ENCODE measurements around the gene ZBTB45. TPM values are rescaled to one million over a fixed set of nuclear protein-coding genes. Genes with fewer than 3 reads are reported as not detected.
"Not testable (repeated sequence)": the region's sequence is repeated elsewhere in the genome, so short reads cannot be mapped to it uniquely, and the experiment has no call there.

ZBTB45 gene
- polyA plus RNA-seq, 1 donor from 2014 or later: 6.8 TPM

- Histone ChIP-seq H3K4me3 (ENCODE audit: low read length) (no peak overlapping the region), H3F3A (ENCODE audit: insufficient read depth, low read length, poor library complexity, severe bottlenecking) (no peaks in the 10 kb centered on the region), H3K9me3 (ENCODE audit: low read length) (no peaks in the 10 kb centered on the region), H2AFZ (ENCODE audit: low read depth, low read length) (no peak overlapping the region), H3K27ac (ENCODE audit: low read length) (no peak overlapping the region), H3K79me2 (replicated peaks; ENCODE audit: insufficient read depth, low read length) (no peaks in the 10 kb centered on the region), H3K9me2 (ENCODE audit: insufficient read depth, low read length) (no peaks in the 10 kb centered on the region), H3K9ac (ENCODE audit: low read length) (no peak overlapping the region), H3K4me2 (ENCODE audit: low read length) (no peak overlapping the region), H3K36me3 (ENCODE audit: insufficient read depth, low read length) (no peaks in the 10 kb centered on the region), H3K27me3 (ENCODE audit: insufficient read depth, low read depth, low read length) (no peaks in the 10 kb centered on the region), H4K20me1 (ENCODE audit: insufficient read depth) (no peaks in the 10 kb centered on the region)
- TF ChIP-seq EZH2 (IDR thresholded peaks at IDR 0.05; ENCODE audit: borderline replicate concordance, insufficient read depth, low read length, poor library complexity, severe bottlenecking) (no peak), RAD21 (conservative IDR thresholded peaks at IDR 0.05) (no peak), SMC3 (conservative IDR thresholded peaks at IDR 0.05; ENCODE audit: poor library complexity) (no peak), EP300 (conservative IDR thresholded peaks at IDR 0.05; ENCODE audit: poor library complexity, severe bottlenecking) (no peak), REST (IDR thresholded peaks at IDR 0.05; ENCODE audit: borderline replicate concordance) (no peak), POLR2AphosphoS5 (IDR thresholded peaks at IDR 0.05) (no peak), MXI1 (conservative IDR thresholded peaks at IDR 0.05; ENCODE audit: poor library complexity, severe bottlenecking) (no peak), TAF1 (IDR thresholded peaks at IDR 0.05; ENCODE audit: low read depth) (no peak), CTCF (IDR thresholded peaks at IDR 0.05; ENCODE audit: poor library complexity, severe bottlenecking) (no peak)
Observed at GRCh38 chr19:58491393-58491792, 28.2 kb downstream of the ZBTB45 start.

GRCh38 chr19:58484349-58484748 lies 35.3 kb downstream of the ZBTB45 start:
- H3K4me3 ChIP-seq (ENCODE audit: low read length); H3K36me3 ChIP-seq (ENCODE audit: insufficient read depth, low read length); H3K27ac ChIP-seq (ENCODE audit: low read length): not testable (repeated sequence)

GRCh38 chr19:58483776-58484175 lies 35.8 kb downstream of the ZBTB45 start:
- Histone ChIP-seq H3F3A (ENCODE audit: insufficient read depth, low read length, poor library complexity, severe bottlenecking) (no peaks in the 10 kb centered on the region), H2AFZ (ENCODE audit: low read depth, low read length) (no peak overlapping the region), H3K27me3 (ENCODE audit: insufficient read depth, low read depth, low read length) (no peaks in the 10 kb centered on the region), H3K4me3 (ENCODE audit: low read length) (no peak overlapping the region), H3K4me2 (ENCODE audit: low read length) (no peak overlapping the region), H4K20me1 (ENCODE audit: insufficient read depth) (no peaks in the 10 kb centered on the region), H3K9me3 (ENCODE audit: low read length) (no peaks in the 10 kb centered on the region), H3K79me2 (replicated peaks; ENCODE audit: insufficient read depth, low read length) (no peaks in the 10 kb centered on the region), H3K27ac (ENCODE audit: low read length) (no peak overlapping the region), H3K9ac (ENCODE audit: low read length) (no peak overlapping the region), H3K36me3 (ENCODE audit: insufficient read depth, low read length) (no peaks in the 10 kb centered on the region), H3K9me2 (ENCODE audit: insufficient read depth, low read length) (no peaks in the 10 kb centered on the region)
- TF ChIP-seq MXI1 (conservative IDR thresholded peaks at IDR 0.05; ENCODE audit: poor library complexity, severe bottlenecking) (no peak), EZH2 (IDR thresholded peaks at IDR 0.05; ENCODE audit: borderline replicate concordance, insufficient read depth, low read length, poor library complexity, severe bottlenecking) (no peak), POLR2AphosphoS5 (IDR thresholded peaks at IDR 0.05) (no peak), RAD21 (conservative IDR thresholded peaks at IDR 0.05) (no peak), REST (IDR thresholded peaks at IDR 0.05; ENCODE audit: borderline replicate concordance) (no peak), SMC3 (conservative IDR thresholded peaks at IDR 0.05; ENCODE audit: poor library complexity) (no peak)

More at GRCh38 chr19:58484349-58484748, 35.3 kb downstream of the ZBTB45 start:
- H3K27me3 ChIP-seq (ENCODE audit: insufficient read depth, low read depth, low read length); H3F3A ChIP-seq (ENCODE audit: insufficient read depth, low read length, poor library complexity, severe bottlenecking); H3K9me3 ChIP-seq (ENCODE audit: low read length); H3K9me2 ChIP-seq (ENCODE audit: insufficient read depth, low read length); H3K4me2 ChIP-seq (ENCODE audit: low read length); H3K79me2 ChIP-seq (replicated peaks; ENCODE audit: insufficient read depth, low read length); H3K9ac ChIP-seq (ENCODE audit: low read length); H2AFZ ChIP-seq (ENCODE audit: low read depth, low read length); H4K20me1 ChIP-seq (ENCODE audit: insufficient read depth): not testable (repeated sequence)

Measured in neural cell (in vitro differentiated cells).